SK-N-SH (cell line): ENCODE results near the gene EBP. TPM values are rescaled to one million over a fixed set of nuclear protein-coding genes. Genes with fewer than 3 reads are reported as not detected.

Source experiments
- CTCF ChIA-PET: fragments of 300-600, 350-600 bp; formaldehyde crosslinking; extraction: SDS; loops from one replicate; lab custom pipeline; 2021; lab: Yijun Ruan, JAX
- POLR2A ChIA-PET: fragments of 350-600 bp; sonication (Branson Sonifier 250); formaldehyde crosslinking; extraction: SDS; loops from one replicate; lab custom pipeline; 2020; ENCODE audit warnings: antibody characterized with exemption, inconsistent platforms; lab: Yijun Ruan, JAX
- DNase-seq: peaks from one replicate; pipeline ENCODE4 v3.0.0; 2012
- H2AFZ ChIP-seq: fragments of 200-600 bp; sonication (generic); 2 replicates; pipeline ENCODE4 v1.8.1; 2016; ENCODE audit warnings: antibody characterized with exemption, mild to moderate bottlenecking, low read depth
- H3F3A ChIP-seq: fragments of 200-600 bp; sonication (generic); replicated peaks from 2 replicates; pipeline ENCODE3; 2016; ENCODE audit warnings: antibody characterized with exemption, mild to moderate bottlenecking; ENCODE audit not compliant: insufficient read depth
- H3K27ac ChIP-seq, 2 experiments: fragments of 200-500 bp in 1 of 2; fragments of 200-600 bp in 1 of 2; sonication (Bioruptor generic) in 1 of 2; sonication (generic), shearing (Covaris generic) in 1 of 2; 2 replicates each; pipeline versions ENCODE4 v1.5.1 to v1.6.1; 2014 to 2016; ENCODE audit warnings: low read depth in 2 of 2, inconsistent platforms in 1 of 2, low read length in 1 of 2, mild to moderate bottlenecking in 1 of 2, mixed read lengths in 1 of 2
- H3K27me3 ChIP-seq: fragments of 200-600 bp; sonication (generic), shearing (Covaris generic); 2 replicates; pipeline ENCODE4 v1.6.1; 2016; ENCODE audit warnings: mixed run types; ENCODE audit not compliant: insufficient read depth
- H3K36me3 ChIP-seq, 2 experiments: fragments of 200-500 bp in 1 of 2; fragments of 200-600 bp in 1 of 2; sonication (Bioruptor generic) in 1 of 2; sonication (generic) in 1 of 2; replicated peaks in 1 of 2; 2 replicates each; pipeline versions ENCODE3 to v1.5.1; 2014 to 2016; ENCODE audit warnings: low read length in 1 of 2, mild to moderate bottlenecking in 1 of 2; ENCODE audit not compliant: insufficient read depth in 2 of 2, control insufficient read depth in 1 of 2
- H3K4me1 ChIP-seq, 2 experiments: fragments of 200-500 bp in 1 of 2; fragments of 200-600 bp in 1 of 2; sonication (Bioruptor generic) in 1 of 2; sonication (generic), shearing (Covaris generic) in 1 of 2; 2 replicates each; pipeline versions ENCODE4 v1.5.1 to v1.6.1; 2014 to 2016; ENCODE audit warnings: low read depth in 1 of 2, low read length in 1 of 2, mixed run types in 1 of 2; ENCODE audit not compliant: insufficient read depth in 2 of 2, control insufficient read depth in 1 of 2
- H3K4me2 ChIP-seq: fragments of 200-600 bp; sonication (generic), shearing (Covaris generic); 2 replicates; pipeline ENCODE4 v1.6.1; 2017; ENCODE audit warnings: mixed run types
- H3K4me3 ChIP-seq, 2 experiments: fragments of 200-500 bp in 1 of 2; fragments of 200-600 bp in 1 of 2; sonication (Bioruptor generic) in 1 of 2; sonication (generic), shearing (Covaris generic) in 1 of 2; 2 replicates each; pipeline versions ENCODE4 v1.5.1 to v1.8.1; 2014 to 2016; ENCODE audit warnings: low read depth in 2 of 2, inconsistent platforms in 1 of 2, low read length in 1 of 2, mild to moderate bottlenecking in 1 of 2, mixed read lengths in 1 of 2, moderate library complexity in 1 of 2
- H3K79me2 ChIP-seq: fragments of 200-600 bp; sonication (generic); 2 replicates; pipeline ENCODE4 v1.8.1; 2017; ENCODE audit warnings: mild to moderate bottlenecking; ENCODE audit not compliant: insufficient read depth
- H3K9ac ChIP-seq: fragments of 200-600 bp; sonication (generic); 2 replicates; pipeline ENCODE4 v1.6.1; 2017; ENCODE audit warnings: mixed run types
- H3K9me2 ChIP-seq: fragments of 200-600 bp; sonication (generic); 2 replicates; pipeline ENCODE4 v1.6.1; 2017; ENCODE audit warnings: mixed run types
- H3K9me3 ChIP-seq: fragments of 200-600 bp; sonication (generic); 2 replicates; pipeline ENCODE4 v1.6.1; 2017; ENCODE audit warnings: mixed run types, mild to moderate bottlenecking, moderate library complexity
- H4K20me1 ChIP-seq: fragments of 200-600 bp; sonication (generic); 2 replicates; pipeline ENCODE4 v1.6.1; 2017; ENCODE audit warnings: mild to moderate bottlenecking, mixed run types; ENCODE audit not compliant: insufficient read depth
- CHD2 ChIP-seq: fragments of 150-350 bp; IDR thresholded peaks from 2 replicates; pipeline ENCODE4 v1.6.1; 2018; ENCODE audit warnings: low read length; ENCODE audit not compliant: partially characterized antibody
- ELF1 ChIP-seq: IDR thresholded peaks from 2 replicates; pipeline ENCODE4 v1.4.0; 2012
- EP300 ChIP-seq, 2 experiments: IDR thresholded peaks; 2 replicates each; pipeline versions ENCODE4 v1.4.0 to v1.6.1; 2012; ENCODE audit warnings: borderline replicate concordance in 1 of 2, low read depth in 1 of 2, low read length in 1 of 2
- FOXJ3 ChIP-seq: sonication (generic); formaldehyde crosslinking; IDR thresholded peaks from 2 replicates; pipeline ENCODE4 v1.5.1; 2020; ENCODE audit warnings: mild to moderate bottlenecking, missing genetic modification reagents
- GABPA ChIP-seq: IDR thresholded peaks from 2 replicates; pipeline ENCODE4 v1.4.0; 2012; ENCODE audit warnings: low read depth, mild to moderate bottlenecking
- MEF2A ChIP-seq: IDR thresholded peaks from 2 replicates; pipeline ENCODE4 v1.4.0; 2012; ENCODE audit warnings: low read depth, borderline replicate concordance
- NFIC ChIP-seq: IDR thresholded peaks from 2 replicates; pipeline ENCODE4 v1.4.0; 2012; ENCODE audit warnings: borderline replicate concordance
- NRF1 ChIP-seq: IDR thresholded peaks from 2 replicates; pipeline ENCODE4 v1.6.1; 2012; ENCODE audit warnings: low read depth, mild to moderate bottlenecking, low read length
- RFX5 ChIP-seq: IDR thresholded peaks from 2 replicates; pipeline ENCODE4 v1.6.1; 2012; ENCODE audit warnings: mild to moderate bottlenecking, improper control_type of control experiment, low read length
- SIN3A ChIP-seq: IDR thresholded peaks from 2 replicates; pipeline ENCODE4 v1.6.1; 2012; ENCODE audit warnings: low read depth, mild to moderate bottlenecking, low read length, moderate library complexity, borderline replicate concordance
- TAF1 ChIP-seq: IDR thresholded peaks from 2 replicates; pipeline ENCODE4 v1.6.1; 2012; ENCODE audit warnings: low read depth, mild to moderate bottlenecking, low read length, moderate library complexity, borderline replicate concordance
- TCF12 ChIP-seq: IDR thresholded peaks from 2 replicates; pipeline ENCODE4 v1.4.0; 2012
- TEAD4 ChIP-seq: IDR thresholded peaks from 2 replicates; pipeline ENCODE4 v1.4.0; 2012; ENCODE audit warnings: mild to moderate bottlenecking, borderline replicate concordance; ENCODE audit not compliant: insufficient read depth
- YY1 ChIP-seq: IDR thresholded peaks from 2 replicates; pipeline ENCODE4 v1.4.0; 2012; ENCODE audit warnings: low read depth, mild to moderate bottlenecking
- whole genome bisulfite sequencing: methylation state at CpG from one replicate; pipeline ENCODE4 v1.1.6; 2017; ENCODE audit warnings: low lambda C conversion rate; 5-methylcytosine and 5-hydroxymethylcytosine counted together
- polyA plus RNA-seq, 3 experiments: library from polyadenylated mRNA; depleted of rRNA; stranded (reverse); fragments of >200 nt; gene quantifications; 2 replicates each; pipeline ENCODE4 v1.2.3, GENCODE V29; 2012
- TF ChIP-seq, protein P1 (sequence below): IDR thresholded peaks from 2 replicates; pipeline ENCODE4; 2012
- TF ChIP-seq, protein P2 (sequence below): IDR thresholded peaks from 2 replicates; pipeline ENCODE4 v1.6.1; 2012; ENCODE audit warnings: mild to moderate bottlenecking, low read depth, low read length, moderate library complexity
- TF ChIP-seq, protein P3 (sequence below): fragments of 150-350 bp; IDR thresholded peaks from 2 replicates; pipeline ENCODE4 v1.6.1; 2016; ENCODE audit warnings: mild to moderate bottlenecking, low read depth, low read length
- TF ChIP-seq, protein P4 (sequence below): IDR thresholded peaks from 2 replicates; pipeline ENCODE4 v1.4.0; 2012; ENCODE audit warnings: low read depth, borderline replicate concordance
- TF ChIP-seq, protein P5 (sequence below): IDR thresholded peaks from 2 replicates; pipeline ENCODE4 v1.4.0; 2012; ENCODE audit warnings: low read depth

EBP gene
- polyA plus RNA-seq, 1 of the 3 experiments (the other 2 are of a cell fraction) = 30.2 TPM

DNA sequence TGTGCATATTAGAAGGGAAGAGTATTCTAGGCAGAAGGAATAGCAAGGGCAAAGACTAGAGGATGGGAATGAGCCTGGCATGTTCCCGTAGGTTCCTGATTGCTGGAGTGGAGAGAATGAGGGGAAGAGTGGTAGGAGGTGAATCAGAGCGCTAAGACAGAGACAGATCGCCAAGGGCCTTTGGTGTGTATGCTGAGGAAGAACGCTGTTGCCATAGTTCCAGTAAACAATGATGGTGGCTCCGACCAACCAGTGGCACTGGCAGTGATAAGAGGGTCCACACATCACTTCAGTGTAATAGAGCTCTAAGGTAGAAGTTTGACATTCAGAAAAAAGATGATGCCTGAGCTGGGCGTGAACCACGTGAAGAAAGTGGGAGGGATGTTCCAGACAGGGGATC lies 18.9 kb downstream of the EBP start:
- Histone ChIP-seq H3K4me1 (peaks cover 0 to 6% of the 10 kb centered on the region in 2 experiments; a peak in 1 of 4 replicates), H3K27ac (no peak overlapping the region), H3K4me2 (peak overlapping the region; percentile 46), H3K9me2 (no peaks in the 10 kb centered on the region), H3K27me3 (no peaks in the 10 kb centered on the region), H3K9me3 (no peaks in the 10 kb centered on the region), H3K4me3 (peak overlapping the region; percentile 53 to 62), H2AFZ (no peak overlapping the region), H3K9ac (no peak overlapping the region), H3K36me3 (peaks cover 0 to 2% of the 10 kb centered on the region in 2 experiments), H3K79me2 (peaks cover 17% of the 10 kb centered on the region; the same call in 1 of the 2 replicates), H3F3A (peaks cover under 1% of the 10 kb centered on the region), H4K20me1 (no peaks in the 10 kb centered on the region)
- ChIA-PET POLR2A (interaction anchor here (0.9 to 1.0 kb wide), 3 partner anchors 26 to 73 kb away, joined by 3 to 7 read pairs (median 4); partner anchors contain the start of gene RBM3), CTCF (interaction anchor here (0.9 to 1.7 kb wide), 2 partner anchors 10 to 35 kb away, joined by 3 to 4 read pairs; no protein-coding TSS in a partner anchor)
- TF ChIP-seq CHD2 (no peak), SIN3A (no peak), RFX5 (no peak), TEAD4 (no peak), ELF1 (no peak), TAF1 (no peak), NRF1 (no peak), YY1 (no peak), EP300 (IDR thresholded peaks at IDR 0.05; ENCODE audit: borderline replicate concordance in 1 of 2, low read depth in 1 of 2, low read length in 1 of 2) (no peak), GABPA (no peak), TCF12 (no peak), MEF2A (no peak), FOXJ3 (CRISPR knock-in tag) (no peak), NFIC (no peak)
- TF ChIP-seq, protein P1, sequence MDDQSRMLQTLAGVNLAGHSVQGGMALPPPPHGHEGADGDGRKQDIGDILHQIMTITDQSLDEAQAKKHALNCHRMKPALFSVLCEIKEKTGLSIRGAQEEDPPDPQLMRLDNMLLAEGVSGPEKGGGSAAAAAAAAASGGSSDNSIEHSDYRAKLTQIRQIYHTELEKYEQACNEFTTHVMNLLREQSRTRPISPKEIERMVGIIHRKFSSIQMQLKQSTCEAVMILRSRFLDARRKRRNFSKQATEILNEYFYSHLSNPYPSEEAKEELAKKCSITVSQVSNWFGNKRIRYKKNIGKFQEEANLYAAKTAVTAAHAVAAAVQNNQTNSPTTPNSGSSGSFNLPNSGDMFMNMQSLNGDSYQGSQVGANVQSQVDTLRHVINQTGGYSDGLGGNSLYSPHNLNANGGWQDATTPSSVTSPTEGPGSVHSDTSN = no peak
- TF ChIP-seq, protein P2, sequence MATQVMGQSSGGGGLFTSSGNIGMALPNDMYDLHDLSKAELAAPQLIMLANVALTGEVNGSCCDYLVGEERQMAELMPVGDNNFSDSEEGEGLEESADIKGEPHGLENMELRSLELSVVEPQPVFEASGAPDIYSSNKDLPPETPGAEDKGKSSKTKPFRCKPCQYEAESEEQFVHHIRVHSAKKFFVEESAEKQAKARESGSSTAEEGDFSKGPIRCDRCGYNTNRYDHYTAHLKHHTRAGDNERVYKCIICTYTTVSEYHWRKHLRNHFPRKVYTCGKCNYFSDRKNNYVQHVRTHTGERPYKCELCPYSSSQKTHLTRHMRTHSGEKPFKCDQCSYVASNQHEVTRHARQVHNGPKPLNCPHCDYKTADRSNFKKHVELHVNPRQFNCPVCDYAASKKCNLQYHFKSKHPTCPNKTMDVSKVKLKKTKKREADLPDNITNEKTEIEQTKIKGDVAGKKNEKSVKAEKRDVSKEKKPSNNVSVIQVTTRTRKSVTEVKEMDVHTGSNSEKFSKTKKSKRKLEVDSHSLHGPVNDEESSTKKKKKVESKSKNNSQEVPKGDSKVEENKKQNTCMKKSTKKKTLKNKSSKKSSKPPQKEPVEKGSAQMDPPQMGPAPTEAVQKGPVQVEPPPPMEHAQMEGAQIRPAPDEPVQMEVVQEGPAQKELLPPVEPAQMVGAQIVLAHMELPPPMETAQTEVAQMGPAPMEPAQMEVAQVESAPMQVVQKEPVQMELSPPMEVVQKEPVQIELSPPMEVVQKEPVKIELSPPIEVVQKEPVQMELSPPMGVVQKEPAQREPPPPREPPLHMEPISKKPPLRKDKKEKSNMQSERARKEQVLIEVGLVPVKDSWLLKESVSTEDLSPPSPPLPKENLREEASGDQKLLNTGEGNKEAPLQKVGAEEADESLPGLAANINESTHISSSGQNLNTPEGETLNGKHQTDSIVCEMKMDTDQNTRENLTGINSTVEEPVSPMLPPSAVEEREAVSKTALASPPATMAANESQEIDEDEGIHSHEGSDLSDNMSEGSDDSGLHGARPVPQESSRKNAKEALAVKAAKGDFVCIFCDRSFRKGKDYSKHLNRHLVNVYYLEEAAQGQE = no peak
- TF ChIP-seq, protein P3, sequence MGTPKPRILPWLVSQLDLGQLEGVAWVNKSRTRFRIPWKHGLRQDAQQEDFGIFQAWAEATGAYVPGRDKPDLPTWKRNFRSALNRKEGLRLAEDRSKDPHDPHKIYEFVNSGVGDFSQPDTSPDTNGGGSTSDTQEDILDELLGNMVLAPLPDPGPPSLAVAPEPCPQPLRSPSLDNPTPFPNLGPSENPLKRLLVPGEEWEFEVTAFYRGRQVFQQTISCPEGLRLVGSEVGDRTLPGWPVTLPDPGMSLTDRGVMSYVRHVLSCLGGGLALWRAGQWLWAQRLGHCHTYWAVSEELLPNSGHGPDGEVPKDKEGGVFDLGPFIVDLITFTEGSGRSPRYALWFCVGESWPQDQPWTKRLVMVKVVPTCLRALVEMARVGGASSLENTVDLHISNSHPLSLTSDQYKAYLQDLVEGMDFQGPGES = no peak
- TF ChIP-seq, protein P4, sequence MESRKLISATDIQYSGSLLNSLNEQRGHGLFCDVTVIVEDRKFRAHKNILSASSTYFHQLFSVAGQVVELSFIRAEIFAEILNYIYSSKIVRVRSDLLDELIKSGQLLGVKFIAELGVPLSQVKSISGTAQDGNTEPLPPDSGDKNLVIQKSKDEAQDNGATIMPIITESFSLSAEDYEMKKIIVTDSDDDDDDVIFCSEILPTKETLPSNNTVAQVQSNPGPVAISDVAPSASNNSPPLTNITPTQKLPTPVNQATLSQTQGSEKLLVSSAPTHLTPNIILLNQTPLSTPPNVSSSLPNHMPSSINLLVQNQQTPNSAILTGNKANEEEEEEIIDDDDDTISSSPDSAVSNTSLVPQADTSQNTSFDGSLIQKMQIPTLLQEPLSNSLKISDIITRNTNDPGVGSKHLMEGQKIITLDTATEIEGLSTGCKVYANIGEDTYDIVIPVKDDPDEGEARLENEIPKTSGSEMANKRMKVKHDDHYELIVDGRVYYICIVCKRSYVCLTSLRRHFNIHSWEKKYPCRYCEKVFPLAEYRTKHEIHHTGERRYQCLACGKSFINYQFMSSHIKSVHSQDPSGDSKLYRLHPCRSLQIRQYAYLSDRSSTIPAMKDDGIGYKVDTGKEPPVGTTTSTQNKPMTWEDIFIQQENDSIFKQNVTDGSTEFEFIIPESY = no peak
- TF ChIP-seq, protein P5, sequence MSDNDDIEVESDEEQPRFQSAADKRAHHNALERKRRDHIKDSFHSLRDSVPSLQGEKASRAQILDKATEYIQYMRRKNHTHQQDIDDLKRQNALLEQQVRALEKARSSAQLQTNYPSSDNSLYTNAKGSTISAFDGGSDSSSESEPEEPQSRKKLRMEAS = no peak
- WGBS = 60% methylated on average over 7 of the region's 7 CpGs
- DNase-seq = no peak
